ENCODE measurements around the gene MINDY1. TPM values are rescaled to one million over a fixed set of nuclear protein-coding genes. Genes with fewer than 3 reads are reported as not detected.

Gene MINDY1
- total and polyA plus RNA-seq, 9 of the 15 experiments (the other 6 are each of a cell fraction or from before 2014, with no cell fraction given) = 0.49 to 11.0 (median 6.0) TPM

DNA sequence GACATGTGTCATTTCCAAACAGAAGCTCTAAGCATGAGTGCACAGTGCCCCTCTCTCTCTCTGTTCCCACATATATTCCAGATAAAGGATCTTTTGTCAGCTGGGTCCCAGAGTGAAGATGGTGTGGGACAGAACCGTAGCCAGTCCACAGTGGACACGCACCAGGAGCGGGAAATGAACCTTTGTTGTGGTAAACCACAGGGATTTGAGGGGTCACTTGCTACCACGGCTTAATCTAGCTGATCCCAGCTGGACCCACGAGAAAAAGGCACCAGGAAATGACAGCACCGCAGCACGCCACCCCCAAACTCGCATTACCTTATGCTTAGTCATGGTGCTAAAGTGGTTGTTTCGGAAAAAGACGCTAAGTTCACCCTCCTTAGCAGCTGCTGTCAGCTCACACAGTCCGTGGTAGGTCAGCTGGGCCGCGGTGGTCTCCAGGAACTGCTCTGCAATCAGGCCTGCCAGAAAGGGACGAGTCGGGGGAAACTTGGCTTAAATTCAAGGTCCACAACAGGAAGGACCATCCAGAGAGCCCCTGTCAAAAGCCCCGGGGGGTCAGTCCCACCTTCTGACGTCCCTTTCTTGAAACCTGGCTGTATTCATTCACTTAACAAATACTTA, 7.5 kb downstream of the MINDY1 start (continued):
- TF ChIP-seq, protein P1, sequence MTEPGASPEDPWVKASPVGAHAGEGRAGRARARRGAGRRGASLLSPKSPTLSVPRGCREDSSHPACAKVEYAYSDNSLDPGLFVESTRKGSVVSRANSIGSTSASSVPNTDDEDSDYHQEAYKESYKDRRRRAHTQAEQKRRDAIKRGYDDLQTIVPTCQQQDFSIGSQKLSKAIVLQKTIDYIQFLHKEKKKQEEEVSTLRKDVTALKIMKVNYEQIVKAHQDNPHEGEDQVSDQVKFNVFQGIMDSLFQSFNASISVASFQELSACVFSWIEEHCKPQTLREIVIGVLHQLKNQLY (CRISPR knock-in tag; conservative IDR thresholded peaks at IDR 0.05) = no peak
- TF ChIP-seq, protein P2, sequence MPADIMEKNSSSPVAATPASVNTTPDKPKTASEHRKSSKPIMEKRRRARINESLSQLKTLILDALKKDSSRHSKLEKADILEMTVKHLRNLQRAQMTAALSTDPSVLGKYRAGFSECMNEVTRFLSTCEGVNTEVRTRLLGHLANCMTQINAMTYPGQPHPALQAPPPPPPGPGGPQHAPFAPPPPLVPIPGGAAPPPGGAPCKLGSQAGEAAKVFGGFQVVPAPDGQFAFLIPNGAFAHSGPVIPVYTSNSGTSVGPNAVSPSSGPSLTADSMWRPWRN (IDR thresholded peaks at IDR 0.05; ENCODE audit: low read depth) = 0 out of 2 replicates have a peak, but pooled peaks have one; percentile 26
- TF ChIP-seq, protein P3, sequence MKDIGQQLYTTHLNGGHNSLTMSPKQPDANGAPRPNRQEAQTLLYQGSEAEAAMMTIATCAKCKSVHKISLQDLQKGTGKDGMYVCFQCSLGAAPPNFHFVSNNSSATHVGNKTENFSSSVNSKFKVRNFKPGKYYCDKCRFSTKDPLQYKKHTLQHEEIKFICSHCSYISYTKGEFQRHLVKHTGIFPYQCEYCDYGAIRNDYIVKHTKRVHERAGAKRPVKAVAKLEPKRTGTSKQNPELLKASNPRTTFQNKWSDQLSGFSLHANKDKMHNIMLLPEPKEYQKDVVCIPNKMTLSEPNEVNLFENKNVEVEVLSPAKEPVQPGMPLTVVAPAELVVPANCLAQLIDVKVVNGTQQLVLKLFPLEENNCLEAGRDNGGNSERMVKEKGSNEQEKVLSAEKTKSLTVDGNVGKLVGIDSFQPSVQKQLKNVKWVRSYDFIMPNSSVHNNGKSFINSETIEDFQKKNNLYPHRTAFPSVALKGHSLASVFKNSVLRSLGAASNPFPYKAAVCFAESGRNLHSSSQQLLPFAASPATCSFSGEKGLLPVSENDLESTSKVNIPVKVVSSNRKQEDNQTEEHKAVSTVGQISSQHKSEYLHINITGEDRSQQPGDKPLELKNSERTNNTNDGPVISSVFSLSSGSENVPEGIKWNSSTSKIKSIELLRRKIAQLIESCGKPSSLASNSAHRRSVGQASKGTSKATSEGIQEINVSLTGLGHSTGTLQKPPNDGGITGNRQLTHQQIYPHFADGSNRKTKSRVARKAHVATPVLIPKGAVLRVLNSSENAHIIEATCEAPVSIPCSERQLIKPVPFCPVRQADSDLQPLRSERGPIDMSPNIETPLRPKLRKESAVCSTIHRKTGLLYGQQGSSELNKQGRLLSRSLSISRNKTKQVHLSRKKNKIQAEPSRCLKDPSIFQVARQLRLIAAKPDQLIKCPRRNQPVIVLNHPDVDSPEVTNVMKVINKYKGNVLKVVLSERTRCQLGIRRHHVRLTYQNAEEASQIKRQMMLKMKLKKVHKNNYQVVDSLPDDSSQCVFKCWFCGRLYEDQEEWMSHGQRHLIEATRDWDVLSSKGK (CRISPR knock-in tag; IDR thresholded peaks at IDR 0.05) = no peak
- peak; percentile 54 for TF ChIP-seq RBBP5 (IDR thresholded peaks at IDR 0.05; ENCODE audit: borderline replicate concordance, insufficient read depth, low read length, poor library complexity, severe bottlenecking)
- 0 out of 2 replicates have a peak, but pooled peaks have one; percentile 24 for TF ChIP-seq NFATC3 (IDR thresholded peaks at IDR 0.05)
- peak; percentile 76; the same call in 1 of the 2 replicates for TF ChIP-seq ETV5 (CRISPR knock-in tag; IDR thresholded peaks at IDR 0.05; ENCODE audit: low read depth)
- TF ChIP-seq, protein P4, sequence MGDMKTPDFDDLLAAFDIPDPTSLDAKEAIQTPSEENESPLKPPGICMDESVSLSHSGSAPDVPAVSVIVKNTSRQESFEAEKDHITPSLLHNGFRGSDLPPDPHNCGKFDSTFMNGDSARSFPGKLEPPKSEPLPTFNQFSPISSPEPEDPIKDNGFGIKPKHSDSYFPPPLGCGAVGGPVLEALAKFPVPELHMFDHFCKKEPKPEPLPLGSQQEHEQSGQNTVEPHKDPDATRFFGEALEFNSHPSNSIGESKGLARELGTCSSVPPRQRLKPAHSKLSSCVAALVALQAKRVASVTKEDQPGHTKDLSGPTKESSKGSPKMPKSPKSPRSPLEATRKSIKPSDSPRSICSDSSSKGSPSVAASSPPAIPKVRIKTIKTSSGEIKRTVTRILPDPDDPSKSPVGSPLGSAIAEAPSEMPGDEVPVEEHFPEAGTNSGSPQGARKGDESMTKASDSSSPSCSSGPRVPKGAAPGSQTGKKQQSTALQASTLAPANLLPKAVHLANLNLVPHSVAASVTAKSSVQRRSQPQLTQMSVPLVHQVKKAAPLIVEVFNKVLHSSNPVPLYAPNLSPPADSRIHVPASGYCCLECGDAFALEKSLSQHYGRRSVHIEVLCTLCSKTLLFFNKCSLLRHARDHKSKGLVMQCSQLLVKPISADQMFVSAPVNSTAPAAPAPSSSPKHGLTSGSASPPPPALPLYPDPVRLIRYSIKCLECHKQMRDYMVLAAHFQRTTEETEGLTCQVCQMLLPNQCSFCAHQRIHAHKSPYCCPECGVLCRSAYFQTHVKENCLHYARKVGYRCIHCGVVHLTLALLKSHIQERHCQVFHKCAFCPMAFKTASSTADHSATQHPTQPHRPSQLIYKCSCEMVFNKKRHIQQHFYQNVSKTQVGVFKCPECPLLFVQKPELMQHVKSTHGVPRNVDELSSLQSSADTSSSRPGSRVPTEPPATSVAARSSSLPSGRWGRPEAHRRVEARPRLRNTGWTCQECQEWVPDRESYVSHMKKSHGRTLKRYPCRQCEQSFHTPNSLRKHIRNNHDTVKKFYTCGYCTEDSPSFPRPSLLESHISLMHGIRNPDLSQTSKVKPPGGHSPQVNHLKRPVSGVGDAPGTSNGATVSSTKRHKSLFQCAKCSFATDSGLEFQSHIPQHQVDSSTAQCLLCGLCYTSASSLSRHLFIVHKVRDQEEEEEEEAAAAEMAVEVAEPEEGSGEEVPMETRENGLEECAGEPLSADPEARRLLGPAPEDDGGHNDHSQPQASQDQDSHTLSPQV (IDR thresholded peaks at IDR 0.05) = peak; percentile 98
- TF ChIP-seq BHLHE40 (IDR thresholded peaks at IDR 0.05; ENCODE audit: low read length) = peak; percentile 88
- TF ChIP-seq HDAC2 (IDR thresholded peaks at IDR 0.05) = peak; percentile 84
- TF ChIP-seq PHF8 (IDR thresholded peaks at IDR 0.05; ENCODE audit: borderline replicate concordance, low read length) = peak; percentile 26; the same call in 1 of the 2 replicates
- TF ChIP-seq CAMTA2 (CRISPR knock-in tag; conservative IDR thresholded peaks at IDR 0.05) = no peak
- no peak for TF ChIP-seq OTX1 (CRISPR knock-in tag; IDR thresholded peaks at IDR 0.05)
- TF ChIP-seq KLF6 (CRISPR knock-in tag; IDR thresholded peaks at IDR 0.05; ENCODE audit: borderline replicate concordance) = no peak
- TF ChIP-seq SRF (CRISPR knock-in tag; IDR thresholded peaks at IDR 0.05) = 0 out of 4 replicates have a peak, but pooled peaks of 1 of the 2 experiments have one; percentile 34
- TF ChIP-seq SIN3B (IDR thresholded peaks at IDR 0.05; ENCODE audit: low read depth) = no peak
- TF ChIP-seq NFE2L1 (tag; IDR thresholded peaks at IDR 0.05; ENCODE audit: borderline replicate concordance, low read depth) = peak; percentile 79
- no peak for TF ChIP-seq PYGO2 (tag; IDR thresholded peaks at IDR 0.05)
- TF ChIP-seq ZNF584 (CRISPR knock-in tag; IDR thresholded peaks at IDR 0.05; ENCODE audit: low read depth) = peak; percentile 90

Data from K562 (cell line).